HepG2 (cell line): ENCODE measurements around the gene CREM. TPM values are rescaled to one million over a fixed set of nuclear protein-coding genes. Genes with fewer than 3 reads are reported as not detected.
A peak's percentile ranks its signal among the peaks of the same experiment; 100 is the strongest.

Experiments
- ATAC-seq: fragments of 200-7000 bp; cut with Tn5 transposase; 3 replicates; pipeline ENCODE4 v1.9.1; 2020; ENCODE audit warnings: mild to moderate bottlenecking, moderate library complexity
- BruUV-seq: library from RNA; stranded (reverse); fragments of 400-500 nt; replicated peaks from 2 replicates; lab custom pipeline; 2021; lab: Mats Ljungman, UMichigan
- CTCF ChIA-PET: fragments of 300-600 bp; formaldehyde crosslinking; extraction: SDS; loops from one replicate; lab custom pipeline; 2021; ENCODE audit warnings: low total read pairs, inconsistent platforms, low intra/inter-chr PET ratio; lab: Yijun Ruan, JAX
- POLR2A ChIA-PET: fragments of 350-600 bp; sonication (Branson Sonifier 250); formaldehyde crosslinking; loops from one replicate; lab custom pipeline; 2020; ENCODE audit warnings: antibody characterized with exemption, inconsistent platforms; lab: Yijun Ruan, JAX
- DNase-seq: peaks from one replicate; pipeline ENCODE4 v3.0.0-alpha.2; 2015; ENCODE audit warnings: low spot score
- FAIRE-seq: peaks from 3 replicates; lab custom pipeline; 2011; peaks lifted over from hg19 to GRCh38; lab: Jason Lieb, UNC
- H2AFZ ChIP-seq: one replicate; pipeline ENCODE4 v1.6.1; 2011; ENCODE audit warnings: low read length, inconsistent platforms
- H3K27ac ChIP-seq: fragments of 300-600 bp; 3 replicates; pipeline ENCODE4 v1.8.0; 2011; ENCODE audit warnings: mixed run types, mild to moderate bottlenecking, mixed read lengths, low read length, inconsistent platforms; ENCODE audit not compliant: insufficient read depth; ENCODE audit errors: extremely low read length
- H3K27me3 ChIP-seq, 2 experiments: fragments of 200-600 bp in 1 of 2; 2 replicates in 1 of 2; 3 replicates in 1 of 2; pipeline versions ENCODE4 v1.6.0 to v1.8.0; 2011; ENCODE audit warnings: low read length in 2 of 2, mild to moderate bottlenecking in 2 of 2, moderate library complexity in 2 of 2, inconsistent platforms in 1 of 2; ENCODE audit not compliant: insufficient read depth in 2 of 2, control insufficient read depth in 1 of 2
- H3K36me3 ChIP-seq, 2 experiments: fragments of 200-600 bp in 1 of 2; replicated peaks in 1 of 2; 2 replicates in 1 of 2; 3 replicates in 1 of 2; pipeline versions ENCODE4 v1.5.1 to v1.8.0; 2011; ENCODE audit warnings: low read length in 2 of 2, inconsistent platforms in 1 of 2; ENCODE audit not compliant: insufficient read depth in 2 of 2, control insufficient read depth in 1 of 2
- H3K4me1 ChIP-seq: 2 replicates; pipeline ENCODE4 v1.5.1; 2012; ENCODE audit warnings: low read length, inconsistent platforms; ENCODE audit not compliant: insufficient read depth
- H3K4me2 ChIP-seq: 2 replicates; pipeline ENCODE4 v1.6.0; 2011; ENCODE audit warnings: low read depth, low read length, inconsistent platforms
- H3K4me3 ChIP-seq, 3 experiments: fragments of 200-600 bp in 1 of 3; sonication (generic), shearing (Covaris generic) in 1 of 3; replicated peaks in 1 of 3; 2 replicates each; pipeline ENCODE4 v1.5.1; 2011 to 2016; ENCODE audit warnings: low read length in 3 of 3, inconsistent platforms in 2 of 3, low read depth in 2 of 3, mild to moderate bottlenecking in 2 of 3, control low read depth in 1 of 3, mixed read lengths in 1 of 3; ENCODE audit not compliant: insufficient read depth in 1 of 3
- H3K79me2 ChIP-seq: one replicate; pipeline ENCODE4 v1.6.1; 2011; ENCODE audit warnings: low read length, inconsistent platforms; ENCODE audit not compliant: insufficient read depth
- H3K9ac ChIP-seq: 2 replicates; pipeline ENCODE4 v1.6.0; 2011; ENCODE audit warnings: mild to moderate bottlenecking, low read depth, low read length, inconsistent platforms; ENCODE audit not compliant: insufficient read depth
- H3K9me3 ChIP-seq: 2 replicates; pipeline ENCODE4 v1.5.1; 2012; ENCODE audit warnings: mild to moderate bottlenecking, low read length
- H4K20me1 ChIP-seq: 2 replicates; pipeline ENCODE4 v1.6.0; 2011; ENCODE audit warnings: inconsistent platforms, mild to moderate bottlenecking, low read length, moderate library complexity; ENCODE audit not compliant: insufficient read depth
- SCMH1 ChIP-seq: sonication (generic); formaldehyde crosslinking; IDR thresholded peaks from 2 replicates; pipeline ENCODE4 v1.9.0; 2021; ENCODE audit warnings: missing genetic modification reagents, mild to moderate bottlenecking, borderline replicate concordance
- ZNF124 ChIP-seq: sonication (generic); formaldehyde crosslinking; IDR thresholded peaks from 2 replicates; pipeline ENCODE4 v1.4.0; 2020; ENCODE audit warnings: missing genetic modification reagents
- ZNF432 ChIP-seq: sonication (generic); formaldehyde crosslinking; IDR thresholded peaks from 2 replicates; pipeline ENCODE4 v1.5.0; 2020; ENCODE audit warnings: missing genetic modification reagents, mild to moderate bottlenecking, borderline replicate concordance
- ZNF766 ChIP-seq: sonication (generic); formaldehyde crosslinking; IDR thresholded peaks from 2 replicates; pipeline ENCODE4 v1.5.0; 2020; ENCODE audit warnings: missing genetic modification reagents, borderline replicate concordance
- ZSCAN20 ChIP-seq: sonication (generic); formaldehyde crosslinking; IDR thresholded peaks from 2 replicates; pipeline ENCODE4 v1.4.0; 2020; ENCODE audit warnings: missing genetic modification reagents, mild to moderate bottlenecking, borderline replicate concordance
- WGBS: methylation state at CpG from one replicate; pipeline ENCODE4 v1.1.6; 2017; ENCODE audit warnings: low lambda C conversion rate; 5-methylcytosine and 5-hydroxymethylcytosine counted together
- in situ Hi-C: cut with HindIII; loops from 2 replicates; pipeline ENCODE4 v1.10.0; 2017; ENCODE audit warnings: low pct_unique_long_range_greater_than_20kb; ENCODE audit not compliant: extremely low pct_ligation_motif_present
- intact Hi-C: fragments of 100-400 bp; cut with micrococcal nuclease; formaldehyde crosslinking; loops from one replicate; pipeline ENCODE4 v1.10.0; 2022; ENCODE audit not compliant: unreplicated experiment
- polyA plus RNA-seq, 8 experiments: library from polyadenylated mRNA; depleted of rRNA in 3 of 8; stranded (reverse) in 7 of 8; unstranded in 1 of 8; fragments of >200 nt; fragmentation: Illumina TruSeq in 4 of 8; extraction: Trizol in 4 of 8; gene quantifications; 2 replicates each; pipeline versions ENCODE4 v1.2.1 to v1.2.3, GENCODE V29; 2011 to 2016; ENCODE audit warnings: low read depth in 4 of 8, missing spikeins in 1 of 8, mixed read lengths in 1 of 8; ENCODE audit not compliant: insufficient read depth in 1 of 8
- total RNA-seq, 5 experiments: library from RNA; depleted of rRNA; stranded (reverse); fragments of >200 nt; fragmentation: Illumina TruSeq; extraction: Trizol; gene quantifications; 2 replicates each; pipeline ENCODE4 v1.2.3, GENCODE V29; 2016; ENCODE audit warnings: low read depth in 1 of 5
- TF ChIP-seq, protein P1 (sequence below), 2 experiments: fragments of 450-650 bp in 1 of 2; sonication (generic) in 1 of 2; formaldehyde crosslinking; IDR thresholded peaks; 2 replicates each; pipeline versions ENCODE4 v1.5.0 to v1.8.0; 2020 to 2022; ENCODE audit warnings: mild to moderate bottlenecking in 1 of 2, missing genetic modification reagents in 1 of 2
- TF ChIP-seq, protein P2 (sequence below): IDR thresholded peaks from 2 replicates; pipeline ENCODE4 v1.6.1; 2016; ENCODE audit warnings: missing compliant biosample characterization, missing genetic modification reagents, borderline replicate concordance
- TF ChIP-seq, protein P3 (sequence below): sonication (generic); formaldehyde crosslinking; IDR thresholded peaks from one replicate; pipeline ENCODE4 v1.5.1; 2020; ENCODE audit warnings: mild to moderate bottlenecking, missing genetic modification reagents; ENCODE audit errors: not compliant biosample characterization
- TF ChIP-seq, protein P4 (sequence below): sonication (generic); formaldehyde crosslinking; IDR thresholded peaks from 2 replicates; pipeline ENCODE4 v1.5.0; 2020; ENCODE audit warnings: mild to moderate bottlenecking, missing genetic modification reagents

The CREM gene
- total and polyA plus RNA-seq, 2 of the 13 experiments (the other 11 are each of a cell fraction or from before 2014, with no cell fraction given), result 21.3 to 25.4 TPM

DNA sequence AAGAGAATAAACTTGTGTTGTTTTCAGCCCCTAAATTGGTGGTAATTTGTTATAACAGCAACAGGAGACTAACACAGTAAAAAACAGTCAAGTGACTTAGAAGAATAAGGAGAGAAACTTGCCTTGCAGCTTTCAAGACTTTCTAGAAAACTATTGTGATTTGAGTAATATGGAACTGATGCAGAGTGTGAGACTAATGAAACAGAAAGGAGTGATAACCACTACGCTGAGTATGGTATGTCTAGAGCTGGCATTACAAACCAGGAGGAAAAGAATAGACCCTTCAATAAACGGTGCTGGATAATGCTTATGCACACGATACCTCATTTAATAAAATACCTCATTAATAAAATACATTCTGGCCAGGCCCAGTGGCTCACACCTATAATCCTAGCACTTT is 99.9 kb downstream of the CREM start (continued):
- TF ChIP-seq, protein P1, sequence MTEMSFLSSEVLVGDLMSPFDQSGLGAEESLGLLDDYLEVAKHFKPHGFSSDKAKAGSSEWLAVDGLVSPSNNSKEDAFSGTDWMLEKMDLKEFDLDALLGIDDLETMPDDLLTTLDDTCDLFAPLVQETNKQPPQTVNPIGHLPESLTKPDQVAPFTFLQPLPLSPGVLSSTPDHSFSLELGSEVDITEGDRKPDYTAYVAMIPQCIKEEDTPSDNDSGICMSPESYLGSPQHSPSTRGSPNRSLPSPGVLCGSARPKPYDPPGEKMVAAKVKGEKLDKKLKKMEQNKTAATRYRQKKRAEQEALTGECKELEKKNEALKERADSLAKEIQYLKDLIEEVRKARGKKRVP (CRISPR knock-in tag; IDR thresholded peaks at IDR 0.05), result no peak
- TF ChIP-seq, protein P2, sequence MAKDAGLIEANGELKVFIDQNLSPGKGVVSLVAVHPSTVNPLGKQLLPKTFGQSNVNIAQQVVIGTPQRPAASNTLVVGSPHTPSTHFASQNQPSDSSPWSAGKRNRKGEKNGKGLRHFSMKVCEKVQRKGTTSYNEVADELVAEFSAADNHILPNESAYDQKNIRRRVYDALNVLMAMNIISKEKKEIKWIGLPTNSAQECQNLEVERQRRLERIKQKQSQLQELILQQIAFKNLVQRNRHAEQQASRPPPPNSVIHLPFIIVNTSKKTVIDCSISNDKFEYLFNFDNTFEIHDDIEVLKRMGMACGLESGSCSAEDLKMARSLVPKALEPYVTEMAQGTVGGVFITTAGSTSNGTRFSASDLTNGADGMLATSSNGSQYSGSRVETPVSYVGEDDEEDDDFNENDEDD (CRISPR knock-in tag), result no peak
- TF ChIP-seq ZNF124 (CRISPR knock-in tag) (no peak), ZNF432 (CRISPR knock-in tag) (no peak)
- TF ChIP-seq, all 625 proteins: peak for 0

DNA sequence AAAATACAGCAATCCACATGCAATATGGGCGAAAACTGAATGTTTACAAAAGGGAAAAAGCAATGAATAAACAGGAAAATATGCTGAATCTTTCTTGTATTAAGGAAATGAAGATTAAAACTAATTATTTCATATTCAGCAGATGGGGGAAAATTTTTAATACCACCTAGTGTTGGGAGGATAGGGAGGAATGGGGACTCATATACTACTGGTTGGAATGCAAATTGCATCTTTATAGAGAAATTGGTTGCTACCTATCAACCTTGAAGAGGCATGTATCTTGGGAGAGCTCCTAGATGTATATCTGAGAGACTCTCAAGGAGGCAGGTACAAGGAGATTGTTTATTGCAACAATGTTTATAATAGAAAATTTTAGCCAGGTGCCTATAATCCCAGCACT is 101.4 kb downstream of the CREM start:
- no peak overlapping the region for H3K4me3 ChIP-seq
- in situ Hi-C loops, result no loop called here
- H2AFZ ChIP-seq, result no peak overlapping the region
- no peaks in the 10 kb centered on the region for H3K36me3 ChIP-seq
- no peak overlapping the region for H3K27ac ChIP-seq
- no peak overlapping the region for H3K4me2 ChIP-seq
- ATAC-seq (peak; percentile 50; the same call in 1 of the 3 replicates), DNase-seq (no peak), FAIRE-seq (no peak)
- H3K27me3 ChIP-seq, result no peaks in the 10 kb centered on the region
- CTCF ChIA-PET, result no interaction called here
- H3K4me1 ChIP-seq, result 0 out of 2 replicates have a peak, but pooled peaks cover 5% of the 10 kb centered on the region
- POLR2A ChIA-PET, result no interaction called here
- WGBS, result 78% methylated on average over 1 of the region's 1 CpG
- BruUV-seq, result no TSS peak
- H4K20me1 ChIP-seq, result no peaks in the 10 kb centered on the region
- no peak overlapping the region for H3K9ac ChIP-seq
- H3K79me2 ChIP-seq, result no peaks in the 10 kb centered on the region
- intact Hi-C loops, result no loop called here
- H3K9me3 ChIP-seq, result no peaks in the 10 kb centered on the region
- no peak for TF ChIP-seq ZNF766 (CRISPR knock-in tag)
- TF ChIP-seq, protein P3, sequence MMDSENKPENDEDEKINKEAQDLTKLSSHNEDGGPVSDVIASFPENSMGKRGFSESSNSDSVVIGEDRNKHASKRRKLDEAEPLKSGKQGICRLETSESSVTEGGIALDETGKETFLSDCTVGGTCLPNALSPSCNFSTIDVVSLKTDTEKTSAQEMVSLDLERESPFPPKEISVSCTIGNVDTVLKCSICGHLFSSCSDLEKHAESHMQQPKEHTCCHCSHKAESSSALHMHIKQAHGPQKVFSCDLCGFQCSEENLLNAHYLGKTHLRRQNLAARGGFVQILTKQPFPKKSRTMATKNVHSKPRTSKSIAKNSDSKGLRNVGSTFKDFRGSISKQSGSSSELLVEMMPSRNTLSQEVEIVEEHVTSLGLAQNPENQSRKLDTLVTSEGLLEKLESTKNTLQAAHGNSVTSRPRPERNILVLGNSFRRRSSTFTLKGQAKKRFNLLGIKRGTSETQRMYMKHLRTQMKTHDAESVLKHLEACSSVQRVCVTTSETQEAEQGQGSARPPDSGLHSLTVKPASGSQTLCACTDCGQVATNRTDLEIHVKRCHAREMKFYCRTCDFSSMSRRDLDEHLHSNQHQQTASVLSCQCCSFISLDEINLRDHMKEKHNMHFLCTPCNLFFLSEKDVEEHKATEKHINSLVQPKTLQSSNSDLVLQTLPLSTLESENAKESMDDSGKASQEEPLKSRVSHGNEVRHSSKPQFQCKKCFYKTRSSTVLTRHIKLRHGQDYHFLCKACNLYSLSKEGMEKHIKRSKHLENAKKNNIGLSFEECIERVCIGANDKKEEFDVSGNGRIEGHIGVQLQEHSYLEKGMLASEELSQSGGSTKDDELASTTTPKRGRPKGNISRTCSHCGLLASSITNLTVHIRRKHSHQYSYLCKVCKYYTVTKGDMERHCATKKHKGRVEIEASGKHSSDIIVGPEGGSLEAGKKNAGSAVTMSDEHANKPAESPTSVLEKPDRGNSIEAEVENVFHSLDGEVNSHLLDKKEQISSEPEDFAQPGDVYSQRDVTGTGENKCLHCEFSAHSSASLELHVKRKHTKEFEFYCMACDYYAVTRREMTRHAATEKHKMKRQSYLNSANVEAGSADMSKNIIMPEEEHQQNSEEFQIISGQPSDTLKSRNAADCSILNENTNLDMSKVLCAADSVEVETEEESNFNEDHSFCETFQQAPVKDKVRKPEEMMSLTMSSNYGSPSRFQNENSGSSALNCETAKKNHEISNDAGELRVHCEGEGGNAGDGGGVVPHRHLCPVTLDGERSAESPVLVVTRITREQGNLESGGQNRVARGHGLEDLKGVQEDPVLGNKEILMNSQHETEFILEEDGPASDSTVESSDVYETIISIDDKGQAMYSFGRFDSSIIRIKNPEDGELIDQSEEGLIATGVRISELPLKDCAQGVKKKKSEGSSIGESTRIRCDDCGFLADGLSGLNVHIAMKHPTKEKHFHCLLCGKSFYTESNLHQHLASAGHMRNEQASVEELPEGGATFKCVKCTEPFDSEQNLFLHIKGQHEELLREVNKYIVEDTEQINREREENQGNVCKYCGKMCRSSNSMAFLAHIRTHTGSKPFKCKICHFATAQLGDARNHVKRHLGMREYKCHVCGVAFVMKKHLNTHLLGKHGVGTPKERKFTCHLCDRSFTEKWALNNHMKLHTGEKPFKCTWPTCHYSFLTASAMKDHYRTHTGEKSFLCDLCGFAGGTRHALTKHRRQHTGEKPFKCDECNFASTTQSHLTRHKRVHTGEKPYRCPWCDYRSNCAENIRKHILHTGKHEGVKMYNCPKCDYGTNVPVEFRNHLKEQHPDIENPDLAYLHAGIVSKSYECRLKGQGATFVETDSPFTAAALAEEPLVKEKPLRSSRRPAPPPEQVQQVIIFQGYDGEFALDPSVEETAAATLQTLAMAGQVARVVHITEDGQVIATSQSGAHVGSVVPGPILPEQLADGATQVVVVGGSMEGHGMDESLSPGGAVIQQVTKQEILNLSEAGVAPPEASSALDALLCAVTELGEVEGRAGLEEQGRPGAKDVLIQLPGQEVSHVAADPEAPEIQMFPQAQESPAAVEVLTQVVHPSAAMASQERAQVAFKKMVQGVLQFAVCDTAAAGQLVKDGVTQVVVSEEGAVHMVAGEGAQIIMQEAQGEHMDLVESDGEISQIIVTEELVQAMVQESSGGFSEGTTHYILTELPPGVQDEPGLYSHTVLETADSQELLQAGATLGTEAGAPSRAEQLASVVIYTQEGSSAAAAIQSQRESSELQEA (CRISPR knock-in tag), result no peak
- TF ChIP-seq, protein P4, sequence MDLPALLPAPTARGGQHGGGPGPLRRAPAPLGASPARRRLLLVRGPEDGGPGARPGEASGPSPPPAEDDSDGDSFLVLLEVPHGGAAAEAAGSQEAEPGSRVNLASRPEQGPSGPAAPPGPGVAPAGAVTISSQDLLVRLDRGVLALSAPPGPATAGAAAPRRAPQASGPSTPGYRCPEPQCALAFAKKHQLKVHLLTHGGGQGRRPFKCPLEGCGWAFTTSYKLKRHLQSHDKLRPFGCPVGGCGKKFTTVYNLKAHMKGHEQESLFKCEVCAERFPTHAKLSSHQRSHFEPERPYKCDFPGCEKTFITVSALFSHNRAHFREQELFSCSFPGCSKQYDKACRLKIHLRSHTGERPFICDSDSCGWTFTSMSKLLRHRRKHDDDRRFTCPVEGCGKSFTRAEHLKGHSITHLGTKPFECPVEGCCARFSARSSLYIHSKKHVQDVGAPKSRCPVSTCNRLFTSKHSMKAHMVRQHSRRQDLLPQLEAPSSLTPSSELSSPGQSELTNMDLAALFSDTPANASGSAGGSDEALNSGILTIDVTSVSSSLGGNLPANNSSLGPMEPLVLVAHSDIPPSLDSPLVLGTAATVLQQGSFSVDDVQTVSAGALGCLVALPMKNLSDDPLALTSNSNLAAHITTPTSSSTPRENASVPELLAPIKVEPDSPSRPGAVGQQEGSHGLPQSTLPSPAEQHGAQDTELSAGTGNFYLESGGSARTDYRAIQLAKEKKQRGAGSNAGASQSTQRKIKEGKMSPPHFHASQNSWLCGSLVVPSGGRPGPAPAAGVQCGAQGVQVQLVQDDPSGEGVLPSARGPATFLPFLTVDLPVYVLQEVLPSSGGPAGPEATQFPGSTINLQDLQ, result no peak
- TF ChIP-seq ZSCAN20 (CRISPR knock-in tag), result no peak
- TF ChIP-seq SCMH1, result no peak
